OCI-LY7 (cell line): ENCODE data around the gene ACADVL. TPM values are rescaled to one million over a fixed set of nuclear protein-coding genes. Genes with fewer than 3 reads are reported as not detected.

Source experiments
- BruUV-seq: library from RNA; stranded (reverse); fragments of 400-500 nt; replicated peaks from 2 replicates; lab custom pipeline; 2021; lab: Mats Ljungman, UMichigan
- CTCF ChIA-PET: fragments of 300-600 bp; sonication (Branson Sonifier 250); formaldehyde crosslinking; loops from one replicate; lab custom pipeline; 2022; ENCODE audit warnings: antibody characterized with exemption; ENCODE audit not compliant: unreplicated experiment; lab: Charles Lee
- POLR2A ChIA-PET: fragments of 300-600 bp; sonication (Branson Sonifier 250); formaldehyde crosslinking; loops from one replicate; lab custom pipeline; 2022; ENCODE audit warnings: antibody characterized with exemption; lab: Charles Lee
- DNase-seq: peaks from one replicate; pipeline ENCODE4 v3.0.0-alpha.2; 2015; ENCODE audit warnings: low spot score
- H2AFZ ChIP-seq: fragments of 200-600 bp; sonication (generic), shearing (Covaris generic); 2 replicates; pipeline ENCODE4 v1.6.1; 2014; ENCODE audit warnings: mild to moderate bottlenecking, antibody characterized with exemption, low read length, moderate library complexity
- H3K27ac ChIP-seq: fragments of 200-600 bp; sonication (generic); 2 replicates; pipeline ENCODE4 v1.5.1; 2014; ENCODE audit warnings: mixed run types, low read depth, mild to moderate bottlenecking, moderate library complexity, low read length, inconsistent platforms; ENCODE audit not compliant: poor library complexity, severe bottlenecking
- H3K36me3 ChIP-seq: fragments of 200-600 bp; sonication (generic); 2 replicates; pipeline ENCODE4 v1.6.1; 2014; ENCODE audit warnings: mild to moderate bottlenecking, antibody characterized with exemption, low read length, moderate library complexity, mixed read lengths; ENCODE audit not compliant: insufficient read depth
- H3K4me1 ChIP-seq: fragments of 200-600 bp; sonication (generic); 2 replicates; pipeline ENCODE4 v1.5.1; 2014; ENCODE audit warnings: mild to moderate bottlenecking, low read length; ENCODE audit not compliant: insufficient read depth, poor library complexity, severe bottlenecking
- H3K4me2 ChIP-seq: fragments of 200-600 bp; sonication (generic); 2 replicates; pipeline ENCODE4 v1.6.1; 2014; ENCODE audit warnings: mild to moderate bottlenecking, low read length
- H3K4me3 ChIP-seq: fragments of 200-600 bp; sonication (generic); 2 replicates; pipeline ENCODE4 v1.5.1; 2014; ENCODE audit warnings: mild to moderate bottlenecking, low read depth, low read length; ENCODE audit not compliant: poor library complexity, severe bottlenecking
- H3K79me2 ChIP-seq: fragments of 200-600 bp; sonication (generic); 2 replicates; pipeline ENCODE4 v1.6.1; 2016; ENCODE audit warnings: low read depth, mild to moderate bottlenecking, low read length, moderate library complexity, mixed read lengths; ENCODE audit not compliant: insufficient read depth
- H3K9me2 ChIP-seq: fragments of 200-600 bp; sonication (generic); 2 replicates; pipeline ENCODE4 v1.6.1; 2016; ENCODE audit warnings: mild to moderate bottlenecking, low read length, mixed read lengths; ENCODE audit not compliant: insufficient read depth
- H3K9me3 ChIP-seq: fragments of 200-600 bp; sonication (generic); 2 replicates; pipeline ENCODE4 v1.6.1; 2014; ENCODE audit warnings: mild to moderate bottlenecking, mixed run types, low read length, mixed read lengths
- H4K20me1 ChIP-seq: fragments of 200-600 bp; sonication (generic); 2 replicates; pipeline ENCODE4 v1.6.1; 2014; ENCODE audit warnings: mild to moderate bottlenecking, antibody characterized with exemption, low read length, moderate library complexity, mixed read lengths; ENCODE audit not compliant: insufficient read depth
- CTCF ChIP-seq: fragments of 200-600 bp; sonication (generic); conservative IDR thresholded peaks from 2 replicates; pipeline ENCODE4 v1.5.1; 2014; ENCODE audit warnings: mild to moderate bottlenecking, antibody characterized with exemption, low read length, moderate library complexity, mixed read lengths
- EZH2phosphoT487 ChIP-seq: fragments of 200-600 bp; sonication (generic); IDR thresholded peaks from 2 replicates; pipeline ENCODE4 v1.6.1; 2018; ENCODE audit warnings: low read depth, borderline replicate concordance, mild to moderate bottlenecking, mixed run types, antibody characterized with exemption, low read length, moderate library complexity, mixed read lengths
- intact Hi-C: fragments of 100-400 bp; cut with micrococcal nuclease; formaldehyde crosslinking; loops from one replicate; pipeline ENCODE4 v1.10.0; 2022; ENCODE audit not compliant: unreplicated experiment
- total RNA-seq, 2 experiments: library from RNA; depleted of rRNA in 1 of 2; stranded (reverse); fragments of >200 nt in 1 of 2; shearing (Covaris generic) in 1 of 2; gene quantifications; 2 replicates each; pipeline ENCODE4 v1.2.3, GENCODE V29; 2014 to 2022

Gene ACADVL
- total RNA-seq, 2 experiments from 2014 or later: 204 to 297 TPM

GRCh38 chr17:7236808-7237207 is 17.1 kb downstream of the ACADVL start:
- peaks cover 52% of the 10 kb centered on the region for H3K36me3 ChIP-seq
- peak overlapping the region; percentile 100 for H3K4me3 ChIP-seq
- H3K4me2 ChIP-seq: peak overlapping the region; percentile 82
- no peaks in the 10 kb centered on the region for H3K9me3 ChIP-seq
- peaks cover 58% of the 10 kb centered on the region for H3K4me1 ChIP-seq
- no peak overlapping the region for H2AFZ ChIP-seq
- DNase-seq: no peak
- H3K27ac ChIP-seq: peak overlapping the region; percentile 86
- peaks cover 49% of the 10 kb centered on the region for H3K79me2 ChIP-seq
- intact Hi-C loops: loop anchor here (5.0 kb wide), 1 partner anchor 245 kb away; the partner anchor contains the start of genes POLR2A and SLC35G6
- H4K20me1 ChIP-seq: peaks cover 17% of the 10 kb centered on the region
- TF ChIP-seq EZH2phosphoT487 (no peak), CTCF (no peak)
- no TSS peak for BruUV-seq
- CTCF ChIA-PET: no interaction called here
- H3K9me2 ChIP-seq: no peaks in the 10 kb centered on the region
- POLR2A ChIA-PET: no interaction called here

GRCh38 chr17:7237266-7237760 is 17.6 kb downstream of the ACADVL start:
- H3K4me1 ChIP-seq: peaks cover 53% of the 10 kb centered on the region

More at GRCh38 chr17:7237266-7237760, 17.6 kb downstream of the ACADVL start:
- DNase-seq: no peak
- H3K4me2 ChIP-seq: peak overlapping the region; percentile 82
- H3K36me3 ChIP-seq: peaks cover 47% of the 10 kb centered on the region
- no TSS peak for BruUV-seq
- H3K4me3 ChIP-seq: peak overlapping the region; percentile 100
- no peak overlapping the region for H2AFZ ChIP-seq
- intact Hi-C loops: loop anchor here (5.0 kb wide), 1 partner anchor 245 kb away; the partner anchor contains the start of genes POLR2A and SLC35G6
- TF ChIP-seq EZH2phosphoT487 (no peak), CTCF (no peak)
- H3K9me3 ChIP-seq: no peaks in the 10 kb centered on the region
- peak overlapping the region; percentile 86 for H3K27ac ChIP-seq
- peaks cover 12% of the 10 kb centered on the region; the same call in 1 of the 2 replicates for H4K20me1 ChIP-seq
- CTCF ChIA-PET: no interaction called here
- peaks cover 47% of the 10 kb centered on the region for H3K79me2 ChIP-seq
- POLR2A ChIA-PET: no interaction called here
- no peaks in the 10 kb centered on the region for H3K9me2 ChIP-seq
